Ramos (cell line): ENCODE results near the gene IL17RE.
"Not testable (repeated sequence)": the region's sequence is repeated elsewhere in the genome, so short reads cannot be mapped to it uniquely, and the experiment has no call there.

Experiments used
- in situ Hi-C: fragments of 300-500 bp; cut with MboI; formaldehyde crosslinking; loops from one replicate; pipeline ENCODE4 v1.14.3; 2022; ENCODE audit warnings: low sequenced_read_pairs; ENCODE audit not compliant: unreplicated experiment

Gene IL17RE

GRCh38 chr3:9932535-9932842, 29.8 kb downstream of the IL17RE start:
- in situ Hi-C loops: no loop called here

GRCh38 chr3:9932843-9933560, 30.4 kb downstream of the IL17RE start:
- in situ Hi-C loops: no loop called here

DNA sequence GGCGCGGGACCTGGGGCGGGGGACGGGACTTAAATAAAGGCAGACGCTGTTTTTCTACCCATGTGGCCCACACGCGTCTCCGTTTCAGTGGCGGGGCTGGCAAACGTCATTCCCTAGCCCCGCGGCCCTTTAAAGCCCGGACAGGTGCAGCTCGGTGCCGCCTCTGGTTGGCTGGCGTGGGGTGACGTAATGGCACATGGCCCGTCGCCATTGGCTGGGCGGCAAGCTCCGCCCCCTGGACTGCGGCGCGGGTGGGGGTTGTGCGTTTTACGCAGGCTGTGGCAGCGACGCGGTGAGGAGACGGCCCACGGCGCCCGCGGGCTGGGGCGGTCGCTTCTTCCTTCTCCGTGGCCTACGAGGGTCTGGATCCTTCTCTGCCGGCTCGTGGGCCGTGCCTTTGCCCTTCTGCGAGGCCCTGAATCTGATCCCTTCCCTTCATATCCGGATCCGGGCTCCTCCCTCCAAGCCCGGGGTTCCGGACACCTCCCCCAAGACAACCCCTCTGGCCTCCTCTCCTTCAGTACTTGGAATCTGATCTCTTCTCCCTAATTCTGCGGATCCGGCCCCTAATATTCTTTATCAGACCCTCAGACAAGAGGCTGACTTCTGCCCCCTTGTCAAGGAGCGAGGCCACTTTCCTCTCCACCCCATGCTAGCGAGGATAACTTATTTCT, 31.1 kb downstream of the IL17RE start, which contains the start of gene CRELD1:
Gene CRELD1 (plus strand): TSS at position 274 of the 674 bp plus-strand sequence. CDS start 605 bp downstream, outside the sequence.
- in situ Hi-C loops: no loop called here

- in situ Hi-C loops: no loop called here
Measured at GRCh38 chr3:9934235-9934621, 31.6 kb downstream of the IL17RE start.

GRCh38 chr3:9934993-9935392, 32.3 kb downstream of the IL17RE start:
- in situ Hi-C loops: no loop called here

DNA sequence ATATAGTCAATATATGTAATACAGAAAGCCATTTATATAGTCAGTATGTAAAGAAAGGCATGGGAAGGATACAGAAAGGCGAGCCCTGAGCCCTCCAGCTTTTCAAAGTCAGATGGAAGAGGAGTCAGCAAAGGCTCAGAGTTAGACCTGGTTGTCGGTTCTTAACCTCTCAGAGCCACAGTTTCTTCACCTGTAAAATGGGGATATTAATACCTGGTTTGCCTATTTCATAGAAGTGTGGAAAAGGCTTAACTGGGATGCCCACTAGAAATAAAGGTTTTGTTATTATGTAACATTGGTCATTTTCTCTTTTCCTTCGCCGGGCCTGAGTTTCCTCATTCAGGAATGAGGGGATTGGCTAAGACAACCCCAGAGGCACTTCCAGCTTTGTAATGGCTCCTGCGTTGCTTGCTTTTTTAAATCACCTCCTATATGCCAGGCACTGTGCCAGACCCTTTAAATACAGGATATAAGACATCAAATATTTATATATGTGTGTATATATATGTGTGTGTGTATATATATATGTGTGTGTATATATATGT, 33.4 kb downstream of the IL17RE start:
- in situ Hi-C loops: no loop called here

GRCh38 chr3:9937486-9938238, 35.0 kb downstream of the IL17RE start:
- in situ Hi-C loops: no loop called here

DNA sequence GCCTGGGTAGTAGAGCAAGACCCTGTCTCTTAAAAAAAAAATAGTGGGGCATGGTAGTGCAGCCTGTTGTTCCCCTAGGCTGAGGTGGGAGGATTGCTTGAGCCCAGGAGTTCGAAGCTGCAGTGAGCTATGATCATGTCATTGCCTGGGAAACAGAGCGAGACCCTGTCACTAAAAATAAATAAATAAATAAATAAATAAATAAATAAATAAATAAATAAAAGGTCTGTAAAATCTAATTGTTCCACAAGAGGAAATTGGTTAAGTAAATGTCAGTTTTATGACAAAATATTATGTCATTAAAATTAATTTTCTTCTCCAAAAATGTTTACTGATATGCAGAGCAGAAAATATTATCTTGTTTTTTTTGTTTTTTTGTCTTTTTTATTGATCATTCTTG, 36.3 kb downstream of the IL17RE start:
- in situ Hi-C loops: no loop called here

- in situ Hi-C loops: not testable (repeated sequence)
Measured at GRCh38 chr3:9939906-9940305, 37.3 kb downstream of the IL17RE start.

DNA sequence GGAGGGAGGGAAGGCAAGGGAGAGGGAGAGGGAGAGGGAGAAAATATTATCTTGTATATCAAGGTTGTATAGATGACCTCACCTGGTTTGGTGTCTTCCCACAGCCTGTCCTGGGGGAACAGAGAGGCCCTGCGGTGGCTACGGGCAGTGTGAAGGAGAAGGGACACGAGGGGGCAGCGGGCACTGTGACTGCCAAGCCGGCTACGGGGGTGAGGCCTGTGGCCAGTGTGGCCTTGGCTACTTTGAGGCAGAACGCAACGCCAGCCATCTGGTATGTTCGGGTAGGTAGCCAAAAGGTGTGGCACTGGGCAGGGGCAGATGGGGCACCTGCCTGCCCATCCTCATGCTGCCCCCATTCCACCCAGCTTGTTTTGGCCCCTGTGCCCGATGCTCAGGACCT, 38.1 kb downstream of the IL17RE start:
- in situ Hi-C loops: no loop called here

- in situ Hi-C loops: no loop called here
Measured at GRCh38 chr3:9942164-9942563, 39.5 kb downstream of the IL17RE start.

GRCh38 chr3:9942934-9943690, 40.5 kb downstream of the IL17RE start:
- in situ Hi-C loops: no loop called here

GRCh38 chr3:9944271-9944670, 41.6 kb downstream of the IL17RE start:
- in situ Hi-C loops: no loop called here

DNA sequence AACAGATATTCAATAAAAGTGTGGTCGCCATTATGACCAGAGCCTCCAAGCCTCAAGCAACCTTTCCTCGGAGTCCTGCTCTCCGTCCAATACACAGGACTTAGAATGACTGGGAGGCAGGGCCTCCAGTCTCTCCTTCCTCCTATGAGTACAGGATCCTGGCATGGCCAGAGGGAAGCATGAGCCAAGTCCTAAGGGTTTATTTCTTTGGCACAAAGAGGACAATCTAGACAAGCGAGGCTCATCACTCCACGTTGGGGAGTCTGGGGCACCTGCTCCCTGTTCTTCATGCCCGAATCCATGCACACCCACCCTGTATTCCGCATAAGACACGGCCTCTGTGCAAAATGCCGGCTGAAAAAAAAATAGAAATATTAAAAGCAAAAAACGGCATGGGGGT, 42.7 kb downstream of the IL17RE start:
- in situ Hi-C loops: no loop called here

DNA sequence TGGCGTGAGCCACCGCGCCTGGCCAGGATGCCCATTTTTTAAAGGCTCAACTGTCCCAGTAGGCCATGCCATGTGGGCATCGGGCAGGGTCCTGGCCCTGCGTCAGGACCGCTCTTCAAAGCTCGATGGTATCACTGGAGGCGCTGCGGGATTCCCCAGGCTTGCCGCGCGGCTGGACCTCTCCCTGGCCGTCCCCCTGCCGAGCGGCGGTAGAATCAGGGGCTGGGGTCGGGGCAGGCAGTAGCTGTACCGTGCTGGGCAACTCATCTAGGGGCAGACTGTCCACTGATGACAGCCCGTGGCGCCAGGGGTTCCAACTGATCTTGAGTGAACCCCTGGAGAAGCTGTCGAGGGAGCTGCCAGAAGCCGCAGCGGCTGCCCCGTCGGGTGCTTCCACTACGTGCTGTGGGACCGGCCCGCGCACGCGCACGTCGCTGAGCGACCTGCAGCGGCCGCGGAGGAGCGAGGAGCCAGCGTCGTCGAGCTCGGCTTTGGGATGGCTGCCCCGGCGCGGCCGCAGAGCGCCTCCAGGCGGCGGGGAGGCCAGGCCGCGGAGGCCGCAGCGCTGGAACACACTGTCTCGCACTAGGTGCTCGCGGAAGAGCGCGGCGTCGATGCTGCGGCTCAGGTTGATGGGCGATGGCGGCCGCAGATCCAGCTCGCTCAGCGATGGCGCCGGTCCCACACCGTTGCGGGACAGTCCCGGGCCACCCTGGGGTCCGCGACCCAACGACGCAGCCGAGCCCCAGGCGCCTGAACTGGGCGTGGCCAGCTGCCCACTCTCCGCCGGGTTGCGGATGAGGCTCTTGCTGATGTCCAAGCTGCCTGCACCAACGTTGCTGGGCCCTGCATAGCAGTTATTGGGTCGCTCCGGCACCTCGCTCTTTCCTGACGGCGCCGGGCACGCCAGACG, 43.7 kb downstream of the IL17RE start:
- in situ Hi-C loops: no loop called here

- in situ Hi-C loops: no loop called here
Measured at GRCh38 chr3:9947025-9947995, 44.7 kb downstream of the IL17RE start.

DNA sequence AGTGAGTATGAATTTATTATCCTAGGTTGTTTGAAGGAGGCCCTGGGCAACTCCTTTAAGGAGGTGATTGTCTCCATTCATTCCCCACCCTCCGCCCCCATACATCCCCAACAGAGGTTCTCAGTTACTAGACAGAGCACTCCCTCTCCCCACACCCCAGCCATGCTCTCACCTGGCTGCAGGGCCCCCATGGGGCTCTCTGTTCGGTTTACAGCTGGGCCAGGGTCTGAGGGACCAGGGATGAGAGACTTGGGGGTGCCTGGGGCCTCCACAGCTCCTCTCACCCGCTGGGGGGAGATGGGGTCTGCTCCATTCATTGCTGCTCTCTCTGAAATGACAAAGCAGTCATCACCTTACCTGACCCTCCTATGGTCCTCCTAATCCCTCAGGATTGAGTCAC, 45.9 kb downstream of the IL17RE start:
- in situ Hi-C loops: no loop called here

DNA sequence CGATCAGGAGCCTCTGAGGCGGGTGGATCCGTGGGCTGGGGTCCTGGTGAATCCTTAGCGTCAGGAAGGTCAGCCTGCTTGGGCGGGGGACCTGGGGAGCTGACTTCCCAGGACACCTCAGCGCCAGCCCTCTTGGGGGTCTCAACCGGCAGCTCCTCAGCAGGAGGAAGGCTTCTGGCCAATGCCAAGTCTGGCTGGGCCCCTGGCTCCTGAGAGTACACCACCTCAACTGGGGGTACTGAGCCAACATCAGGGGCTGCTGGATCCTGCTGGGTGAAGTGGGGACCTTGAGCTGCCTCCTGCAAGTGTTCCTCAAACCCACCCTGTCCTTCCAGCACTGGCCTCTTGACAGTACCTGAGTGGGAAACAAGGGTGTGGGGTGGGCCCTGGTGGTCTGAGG, 46.5 kb downstream of the IL17RE start:
- in situ Hi-C loops: no loop called here
